ENCODE measurements around the gene RASAL2. TPM values are rescaled to one million over a fixed set of nuclear protein-coding genes. Genes with fewer than 3 reads are reported as not detected.

Gene RASAL2
- total and polyA plus RNA-seq, 11 donors = 6.2 to 112 (median 39.9) TPM

DNA sequence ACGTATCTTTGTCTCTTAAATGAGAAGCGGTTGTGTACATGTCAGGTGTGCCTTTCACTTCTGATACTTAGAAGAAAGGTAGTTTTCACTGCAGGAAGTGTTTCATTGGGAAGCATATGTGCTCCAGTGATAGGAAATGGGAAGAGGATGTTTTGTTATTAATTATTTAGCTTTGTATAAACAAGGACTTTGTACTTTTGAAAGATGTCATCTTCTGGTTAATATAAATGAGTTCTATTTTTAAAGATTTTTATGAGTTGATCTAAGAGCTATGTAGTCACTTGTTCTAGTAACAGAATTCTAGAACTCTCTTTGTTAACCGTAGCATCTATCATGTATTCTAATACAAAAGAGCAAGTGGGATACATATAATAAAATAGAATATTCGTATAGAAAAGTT is 130.5 kb downstream of the RASAL2 start:
- H3K27me3 ChIP-seq = no peaks in the 10 kb centered on the region
- H3K4me3 ChIP-seq = no peak overlapping the region
- DNase-seq (no peak), ATAC-seq (no peak)
- no peak overlapping the region for H3K27ac ChIP-seq
- WGBS, 4 donors = 50 to 54% (median 52%) methylated on average over 4 of the region's 4 CpGs
- no peaks in the 10 kb centered on the region for H3K36me3 ChIP-seq
- no peak for TF ChIP-seq POLR2A (IDR thresholded peaks at IDR 0.05)
- TF ChIP-seq CTCF (IDR thresholded peaks at IDR 0.05) = no peak
- intact Hi-C loops (cut with DNase I) = no loop called here
- no peaks in the 10 kb centered on the region for H3K9me3 ChIP-seq
- peaks cover 0 to 19% (median 5%) of the 10 kb centered on the region in 12 donors for H3K4me1 ChIP-seq

DNA sequence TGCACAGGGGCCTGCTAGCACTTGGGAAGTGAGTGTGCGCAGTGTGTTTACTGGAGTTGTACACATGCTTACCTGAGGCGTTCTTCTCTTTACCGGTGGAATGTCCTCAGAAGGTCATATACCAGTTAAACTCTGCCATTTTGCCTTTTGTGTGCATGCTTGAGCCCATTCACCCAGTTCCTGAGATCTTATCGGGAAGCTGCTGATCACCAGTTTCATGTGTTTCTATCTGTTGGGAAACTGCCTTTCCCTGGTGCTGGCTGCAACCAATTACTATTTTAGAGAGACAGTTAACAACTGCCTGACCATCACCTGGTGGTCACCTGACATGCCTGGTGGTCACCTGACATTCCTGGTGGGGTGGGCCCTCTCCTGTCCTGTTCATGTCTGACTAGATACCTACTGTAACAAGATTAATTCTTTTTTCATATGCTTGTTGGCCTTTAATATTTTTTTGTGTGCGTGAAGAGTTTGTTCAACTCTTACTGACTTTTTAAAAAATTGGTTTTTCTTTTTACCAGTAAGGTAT is 137.0 kb downstream of the RASAL2 start:
- Histone ChIP-seq H3K4me1 (peaks cover 0 to 13% (median 0%) of the 10 kb centered on the region in 12 donors), H3K4me3 (no peak overlapping the region), H3K27ac (no peak overlapping the region), H3K27me3 (no peaks in the 10 kb centered on the region), H3K36me3 (no peaks in the 10 kb centered on the region), H3K9me3 (no peaks in the 10 kb centered on the region)
- WGBS, 4 donors = 94 to 97% (median 96%) methylated on average over 5 of the region's 5 CpGs
- TF ChIP-seq CTCF (IDR thresholded peaks at IDR 0.05) = no peak
- TF ChIP-seq POLR2A (IDR thresholded peaks at IDR 0.05) = no peak
- intact Hi-C loops (cut with DNase I) = loop anchor here in 1 of 10 donors (5.0 kb wide), 1 partner anchor 69 kb away; no protein-coding TSS in a partner anchor
- ATAC-seq (no peak), DNase-seq (peak in 1 of 5 donors; percentile 36)

DNA sequence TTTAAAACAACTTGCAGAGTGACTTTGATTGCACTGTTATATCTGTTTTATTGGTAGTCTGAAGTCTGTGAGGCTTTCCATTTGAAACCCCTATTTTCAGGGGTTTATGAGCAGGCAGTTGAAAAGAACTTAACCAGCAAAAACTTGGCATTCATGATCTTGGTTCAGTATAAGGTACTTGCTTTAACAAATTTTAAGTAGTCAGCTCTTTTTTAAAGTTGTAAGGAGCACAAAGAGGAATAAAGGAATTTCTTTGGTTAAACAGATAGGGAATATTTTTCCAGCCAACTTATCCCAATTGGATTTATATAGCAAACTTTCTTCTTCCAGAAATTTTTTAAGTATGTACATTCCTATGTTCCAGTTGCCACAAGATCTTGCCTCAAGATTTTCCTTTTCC is 138.2 kb downstream of the RASAL2 start:
- H3K27ac ChIP-seq = no peak overlapping the region
- no peaks in the 10 kb centered on the region for H3K9me3 ChIP-seq
- intact Hi-C loops (cut with DNase I) = loop anchor here in 1 of 10 donors (5.0 kb wide), 1 partner anchor 70 kb away; no protein-coding TSS in a partner anchor
- no peaks in the 10 kb centered on the region for H3K27me3 ChIP-seq
- H3K36me3 ChIP-seq = no peaks in the 10 kb centered on the region
- no peak for DNase-seq
- H3K4me3 ChIP-seq = no peak overlapping the region
- peaks cover 0 to 13% (median 0%) of the 10 kb centered on the region in 12 donors for H3K4me1 ChIP-seq
- TF ChIP-seq POLR2A (IDR thresholded peaks at IDR 0.05) = no peak
- no peak for TF ChIP-seq CTCF (IDR thresholded peaks at IDR 0.05)
- ATAC-seq = no peak

DNA sequence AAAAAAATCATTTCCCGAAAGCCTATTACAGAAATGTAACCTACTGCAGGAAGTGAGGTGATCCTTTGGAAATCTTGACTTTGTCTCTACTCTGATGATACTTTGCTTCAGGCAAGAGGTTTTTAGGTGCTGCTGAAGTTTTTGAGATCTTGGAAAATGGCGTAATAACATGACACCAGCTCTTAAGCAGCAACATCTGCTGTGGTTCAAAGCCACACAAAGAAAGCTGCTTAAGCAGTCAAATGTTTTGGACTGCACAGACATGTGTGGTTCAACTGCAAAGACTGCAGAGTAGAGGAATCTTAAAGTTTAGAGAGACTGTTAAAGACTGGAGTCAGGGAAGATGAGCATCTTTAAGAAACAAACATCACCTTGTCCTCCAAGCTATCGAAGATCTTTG is 139.0 kb downstream of the RASAL2 start:
- 87 to 94% (median 91%) methylated on average over 3 of the region's 3 CpGs for WGBS, 4 donors
- DNase-seq (no peak), ATAC-seq (no peak)
- H3K4me1 ChIP-seq = peaks cover 0 to 13% (median 0%) of the 10 kb centered on the region in 12 donors
- no peaks in the 10 kb centered on the region for H3K36me3 ChIP-seq
- H3K9me3 ChIP-seq = no peaks in the 10 kb centered on the region
- no peaks in the 10 kb centered on the region for H3K27me3 ChIP-seq
- TF ChIP-seq POLR2A (IDR thresholded peaks at IDR 0.05) (no peak), CTCF (IDR thresholded peaks at IDR 0.05) (no peak)
- H3K4me3 ChIP-seq = no peak overlapping the region
- H3K27ac ChIP-seq = no peak overlapping the region
- intact Hi-C loops (cut with DNase I) = loop anchor here in 1 of 10 donors (5.0 kb wide), 1 partner anchor 71 kb away; no protein-coding TSS in a partner anchor
